Posterior cingulate gyrus (tissue), 11 donors: ENCODE results near the gene DNAH14.
"Not testable (repeated sequence)": the region's sequence is repeated elsewhere in the genome, so short reads cannot be mapped to it uniquely, and the experiment has no call there.

Source experiments
- DNase-seq, 10 donors: peaks; one replicate each; pipeline versions ENCODE4 v3.0.0 to v3.0.0-alpha.2; 2020 to 2021; ENCODE audit warnings: mixed read lengths in 3 of 10
- intact Hi-C: fragments of 100-400 bp; cut with DNase I; formaldehyde crosslinking; loops from one replicate; pipeline ENCODE4 v1.15.1; 2023

Gene DNAH14

GRCh38 chr1:225329041-225329440 is 399.6 kb downstream of the DNAH14 start:
- DNase-seq: no peak
- intact Hi-C loops: no loop called here

DNA sequence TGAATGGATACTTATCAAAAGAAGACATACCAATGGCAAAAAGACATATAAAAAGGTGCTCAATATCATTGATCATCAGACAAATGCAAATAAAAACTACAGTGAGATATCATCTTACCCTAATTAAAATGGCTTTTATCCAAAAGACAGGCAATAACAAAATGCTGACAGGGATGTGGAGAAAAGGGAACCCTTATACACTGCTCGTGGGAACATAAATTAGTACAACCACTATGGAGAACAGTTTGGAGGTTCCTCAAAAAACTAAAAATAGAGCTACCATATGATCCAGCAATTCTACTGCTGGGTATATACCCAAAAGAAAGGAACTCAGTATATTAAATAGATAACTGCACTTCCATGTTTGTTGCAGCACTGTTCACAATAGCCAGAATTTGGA is 400.5 kb downstream of the DNAH14 start:
- DNase-seq, intact Hi-C loops: not testable (repeated sequence)

DNA sequence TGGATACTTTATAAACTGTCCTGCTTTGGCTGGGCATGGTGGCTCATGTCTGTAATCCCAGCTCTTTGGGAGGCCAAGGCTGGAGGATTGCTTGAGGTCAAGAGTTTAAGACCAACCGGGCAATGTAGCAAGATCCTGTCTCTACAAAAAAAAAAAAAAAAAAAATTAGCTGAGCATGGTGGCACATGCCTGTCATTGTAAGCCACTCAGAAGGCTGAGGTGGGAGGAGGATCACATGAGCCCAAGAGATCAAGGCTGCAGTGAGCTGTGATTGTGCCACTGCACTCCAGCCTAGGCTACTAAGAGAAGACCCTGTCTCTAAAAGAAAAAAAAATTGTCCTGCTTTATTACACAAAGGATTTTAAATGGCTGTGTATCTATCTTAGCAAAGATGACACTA is 403.2 kb downstream of the DNAH14 start:
- intact Hi-C loops: no loop called here
- no peak for DNase-seq

DNA sequence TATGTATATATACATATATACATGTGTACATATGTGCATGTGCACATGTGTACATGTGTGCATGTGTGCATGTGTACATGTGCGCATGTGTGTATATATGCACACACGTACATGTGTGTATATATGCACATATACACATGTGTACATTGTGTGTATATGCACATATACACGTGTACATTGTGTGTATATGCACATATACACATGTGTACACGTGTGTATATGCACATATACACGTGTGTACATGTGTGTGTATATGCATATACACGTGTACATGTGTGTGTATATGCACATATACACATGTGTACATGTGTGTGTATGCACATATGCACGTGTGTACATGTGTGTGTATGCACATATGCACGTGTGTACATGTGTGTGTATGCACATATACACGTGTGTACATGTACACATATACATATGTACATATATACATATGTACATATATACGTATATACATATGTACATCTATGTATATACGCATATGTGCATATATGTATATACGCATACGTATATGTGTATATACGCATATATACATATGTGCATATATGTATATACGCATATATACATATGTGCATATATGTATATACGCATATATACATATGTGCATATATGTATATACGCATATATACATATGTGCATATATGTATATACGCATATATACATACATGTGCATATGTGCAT is 405.8 kb downstream of the DNAH14 start:
- intact Hi-C loops, DNase-seq: not testable (repeated sequence)

DNA sequence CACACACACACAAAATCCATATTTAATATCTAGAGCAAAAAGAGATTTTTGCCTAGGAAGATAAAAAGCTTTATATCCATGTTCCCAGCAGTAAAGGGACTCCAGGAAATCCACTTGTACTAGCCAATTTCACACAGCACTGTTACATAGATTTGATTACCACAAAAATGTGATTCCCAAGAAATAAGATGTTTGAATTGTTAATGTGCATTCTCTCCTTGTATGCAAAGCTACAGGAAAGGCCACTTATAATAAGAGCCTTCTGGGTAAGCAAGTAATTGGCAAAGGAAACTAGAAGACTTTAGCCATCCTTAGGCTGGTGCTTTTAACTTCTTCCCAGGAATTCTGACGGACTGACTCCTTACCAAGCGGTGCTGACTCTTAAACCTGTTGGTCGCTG is 409.1 kb downstream of the DNAH14 start:
- DNase-seq: no peak
- intact Hi-C loops: no loop called here

GRCh38 chr1:225341642-225342041 is 412.2 kb downstream of the DNAH14 start:
- intact Hi-C loops: no loop called here
- no peak for DNase-seq

DNA sequence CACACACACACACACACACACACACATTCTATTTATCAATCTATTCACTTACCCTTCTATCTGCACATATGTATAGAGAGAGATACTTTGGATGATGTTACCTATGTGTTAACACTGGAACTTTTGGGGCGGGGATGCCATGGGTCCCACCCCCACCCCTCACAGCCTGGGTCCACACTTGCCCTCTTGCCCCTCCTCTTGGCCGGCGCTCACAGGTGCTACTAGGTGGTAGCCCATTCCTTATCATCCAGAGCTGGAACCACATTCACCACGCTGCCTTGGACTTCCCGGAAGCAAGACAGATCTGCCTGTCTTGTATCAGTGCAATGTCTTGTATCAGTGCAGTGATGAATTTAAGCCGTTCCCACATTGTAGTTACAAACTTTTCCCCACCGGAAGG is 413.2 kb downstream of the DNAH14 start:
- DNase-seq: no peak
- intact Hi-C loops: no loop called here

DNA sequence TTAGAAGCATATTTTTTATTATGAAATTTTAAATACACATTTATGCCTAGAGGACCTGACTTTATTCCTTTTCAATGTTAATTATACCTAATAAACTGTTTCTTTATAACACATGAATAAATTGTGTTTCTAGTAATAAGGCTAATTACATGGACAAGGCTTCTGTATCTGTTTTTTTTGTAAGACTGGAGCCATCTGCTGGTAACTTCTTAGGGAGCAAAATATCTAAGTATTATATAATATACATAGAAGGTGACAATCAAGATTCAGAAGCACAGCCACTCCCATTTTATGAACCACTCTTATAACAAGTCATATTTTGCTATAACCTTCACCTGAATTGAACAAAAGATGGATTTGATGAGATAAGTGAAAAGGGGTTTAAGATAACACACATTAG is 414.1 kb downstream of the DNAH14 start:
- intact Hi-C loops: no loop called here

GRCh38 chr1:225347123-225347683 is 417.7 kb downstream of the DNAH14 start:
- intact Hi-C loops: no loop called here
- DNase-seq: no peak

More for the DNA sequence above, 414.1 kb downstream of the DNAH14 start:
- DNase-seq: no peak

DNA sequence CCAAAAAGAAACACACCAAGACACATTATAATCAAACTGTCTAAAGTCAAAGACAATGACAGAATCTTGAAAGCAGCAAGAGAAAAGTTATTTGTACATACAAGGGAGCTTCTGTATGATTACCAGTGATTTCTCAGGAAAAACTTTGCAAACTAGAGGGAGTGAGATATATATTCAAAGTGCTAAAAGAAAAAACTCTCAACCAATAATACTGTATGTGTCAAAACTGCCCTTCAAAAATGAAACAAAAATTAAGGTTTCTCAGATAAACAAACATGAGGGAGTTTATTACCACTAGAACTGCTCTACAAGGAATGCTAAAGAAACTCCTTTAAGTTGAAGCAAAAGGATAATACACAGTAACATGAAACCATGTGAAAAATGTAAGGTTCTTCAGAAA is 418.9 kb downstream of the DNAH14 start:
- no peak for DNase-seq
- intact Hi-C loops: no loop called here

GRCh38 chr1:225349826-225350225 is 420.4 kb downstream of the DNAH14 start:
- intact Hi-C loops: no loop called here
- DNase-seq: no peak

GRCh38 chr1:225350872-225351271 is 421.4 kb downstream of the DNAH14 start:
- intact Hi-C loops: no loop called here
- DNase-seq: no peak

DNA sequence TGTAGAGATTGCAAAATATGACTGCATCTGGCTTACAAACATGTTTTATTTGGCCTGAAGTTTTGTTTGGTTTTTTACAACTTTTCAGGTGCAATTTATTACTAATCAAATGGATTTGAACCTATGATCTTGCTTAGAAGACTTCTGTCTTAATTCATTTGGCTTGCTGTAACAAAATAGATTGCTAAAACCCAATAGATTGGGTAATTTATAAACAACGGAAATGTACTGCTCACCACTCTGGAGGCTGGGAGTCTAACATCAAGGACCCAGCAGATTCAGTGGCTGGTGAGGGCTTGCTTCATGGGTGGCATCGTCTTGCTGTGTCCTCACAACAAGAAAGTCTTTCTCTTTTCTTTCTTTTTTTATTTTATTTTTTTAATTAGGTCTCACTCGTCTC is 425.4 kb downstream of the DNAH14 start:
- intact Hi-C loops: no loop called here
- no peak for DNase-seq

DNA sequence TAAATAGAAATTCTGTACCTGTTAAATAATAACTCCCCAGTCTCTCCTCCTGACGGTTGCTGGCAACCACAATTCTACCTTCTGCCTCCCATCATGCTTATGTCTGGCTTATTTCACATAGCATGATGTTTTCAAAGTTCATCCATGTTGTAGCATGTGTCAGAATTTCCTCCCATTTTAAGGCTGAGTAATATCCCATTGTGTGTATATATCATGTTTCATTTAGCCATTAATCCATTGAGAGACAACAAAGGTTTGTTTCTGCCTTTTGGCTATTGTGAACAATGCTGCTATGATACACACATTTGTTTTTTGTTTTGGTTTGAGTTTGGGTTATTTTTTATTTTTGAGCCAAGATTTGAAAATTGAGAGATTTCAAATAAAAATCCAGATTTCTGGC is 426.4 kb downstream of the DNAH14 start:
- no peak for DNase-seq
- intact Hi-C loops: no loop called here

DNA sequence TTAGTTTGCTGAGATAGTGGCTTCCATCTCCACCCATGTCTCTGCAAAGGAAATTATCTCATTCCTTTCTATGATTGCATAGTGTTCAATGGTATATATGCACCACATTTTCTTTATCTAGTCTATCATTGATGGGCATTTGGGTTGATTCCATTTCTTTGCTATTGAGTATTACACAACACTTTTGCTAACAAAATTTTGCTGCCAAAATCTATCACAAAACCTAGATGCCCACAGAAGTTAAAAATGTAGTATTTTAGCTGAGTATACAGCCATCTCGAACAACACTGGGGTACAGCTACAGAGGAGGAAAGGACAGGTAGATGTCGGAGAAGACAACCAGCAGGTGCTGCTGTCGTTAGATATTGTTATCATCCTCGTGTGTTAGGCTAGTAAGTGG is 430.6 kb downstream of the DNAH14 start:
- no peak for DNase-seq
- intact Hi-C loops: no loop called here

- no peak for DNase-seq
- intact Hi-C loops: no loop called here
These were observed 431.7 kb downstream of the DNAH14 start for GRCh38 chr1:225361176-225361575.

GRCh38 chr1:225362805-225363204 is 433.3 kb downstream of the DNAH14 start:
- intact Hi-C loops: no loop called here
- DNase-seq: no peak

DNA sequence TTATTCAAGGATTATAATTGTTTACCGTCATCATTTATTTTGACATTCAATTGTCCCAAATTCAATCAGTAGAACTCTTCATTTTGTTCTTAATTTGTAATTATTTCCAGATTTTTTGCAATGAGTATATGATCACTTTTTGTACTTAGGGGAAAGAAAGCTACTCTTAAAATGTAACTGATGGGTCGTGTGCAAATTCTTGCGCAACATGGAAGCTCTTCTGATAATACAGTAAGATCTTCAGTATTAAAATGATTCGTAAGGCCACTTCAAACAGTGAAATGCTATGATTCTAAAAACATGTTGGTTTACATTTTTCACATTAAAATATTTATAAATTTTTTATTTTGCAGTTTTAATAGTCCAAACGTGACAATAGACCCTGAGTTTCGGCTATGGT is 435.0 kb downstream of the DNAH14 start:
- DNase-seq: no peak
- intact Hi-C loops: no loop called here

DNA sequence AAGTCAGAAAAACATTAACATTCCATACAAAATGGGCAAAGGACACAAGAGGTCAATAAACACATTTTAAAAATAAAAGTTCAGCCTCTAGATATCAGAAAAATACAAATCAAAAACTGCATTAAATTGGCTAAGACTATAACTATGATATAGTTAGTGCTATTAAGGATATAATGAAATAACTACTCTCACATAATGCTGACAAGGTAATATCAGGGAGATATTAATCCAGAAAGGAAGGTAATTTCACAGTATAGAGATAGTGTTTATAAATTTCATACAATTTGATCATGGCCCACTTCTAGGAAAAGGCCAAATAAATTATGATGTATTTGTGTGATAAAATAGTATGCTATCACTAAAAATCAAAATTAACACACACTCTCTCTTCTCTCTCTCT is 436.5 kb downstream of the DNAH14 start:
- DNase-seq: no peak
- intact Hi-C loops: no loop called here

- intact Hi-C loops: no loop called here
- no peak for DNase-seq
These were observed 437.1 kb downstream of the DNAH14 start for GRCh38 chr1:225366552-225366951.

DNA sequence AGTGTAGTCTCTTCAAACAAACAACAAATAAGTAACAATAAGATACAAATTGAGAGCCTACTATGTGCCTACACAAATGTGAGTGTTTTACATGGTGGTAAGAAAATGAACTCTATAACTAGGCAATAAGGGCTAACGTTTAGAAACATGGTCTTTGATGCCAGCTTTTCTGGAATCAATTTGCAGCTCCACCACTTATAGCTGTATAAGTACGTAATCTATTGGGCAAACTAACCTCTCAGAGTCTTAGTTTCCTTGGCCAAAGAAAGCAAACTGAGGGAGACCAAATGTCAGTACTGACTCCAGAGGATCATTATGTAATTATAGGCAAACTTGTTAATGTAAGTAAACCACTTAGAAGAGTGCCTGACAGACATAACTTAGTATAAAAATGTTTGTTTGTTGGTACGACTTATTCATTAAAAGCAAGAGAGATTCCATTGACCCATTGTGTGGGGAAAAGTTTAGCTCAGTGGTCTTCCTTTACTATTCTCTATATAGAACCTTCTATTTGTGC is 438.6 kb downstream of the DNAH14 start:
- no peak for DNase-seq
- intact Hi-C loops: no loop called here

DNA sequence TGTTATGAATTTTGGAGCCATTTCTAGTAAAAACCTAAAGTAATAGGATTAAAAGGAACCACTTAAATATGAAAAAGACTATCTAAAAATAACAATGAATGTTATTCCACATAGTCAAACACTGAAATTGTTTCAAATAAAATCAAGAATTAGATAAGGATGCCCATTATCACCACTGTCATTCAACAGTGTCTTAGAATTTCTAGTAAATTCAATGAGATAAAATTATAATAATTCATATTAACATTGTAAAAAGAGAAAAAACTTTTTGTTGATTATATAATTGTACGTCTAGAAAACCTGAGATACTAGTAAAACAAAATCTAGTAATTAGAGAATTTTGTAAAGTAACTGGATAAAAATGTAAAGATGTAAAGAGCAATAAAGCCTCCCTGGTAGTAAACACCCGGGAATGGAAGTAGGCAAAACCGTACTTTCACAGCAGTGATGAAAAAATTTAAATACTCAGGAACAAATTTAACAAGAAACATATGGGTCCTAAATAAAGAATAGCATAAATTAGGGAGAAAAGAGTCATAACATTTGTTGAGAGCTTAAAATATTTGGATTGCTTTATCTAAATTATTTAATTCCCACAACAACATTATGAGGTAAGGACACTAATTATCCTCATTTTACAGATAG is 442.0 kb downstream of the DNAH14 start:
- DNase-seq: no peak
- intact Hi-C loops: no loop called here
